Cortex of kidney (tissue), 1 donor: ENCODE measurements around the gene RGS7.

ENCODE experiments used
- DNase-seq: peaks from one replicate; lab custom pipeline; 2025; lab: John Stamatoyannopoulos, UW

The RGS7 gene

GRCh38 chr1:240831191-240831631 lies 525.8 kb downstream of the RGS7 start:
- no peak for DNase-seq

GRCh38 chr1:240829487-240829886 lies 527.5 kb downstream of the RGS7 start:
- no peak for DNase-seq

- no peak for DNase-seq
Observed at GRCh38 chr1:240827786-240828185, 529.2 kb downstream of the RGS7 start.

GRCh38 chr1:240824238-240824637 lies 532.8 kb downstream of the RGS7 start:
- DNase-seq, result no peak

- no peak for DNase-seq
Observed at GRCh38 chr1:240823357-240823756, 533.6 kb downstream of the RGS7 start.

GRCh38 chr1:240821925-240822324 lies 535.1 kb downstream of the RGS7 start:
- no peak for DNase-seq

GRCh38 chr1:240820816-240821215 lies 536.2 kb downstream of the RGS7 start:
- DNase-seq, result no peak

- no peak for DNase-seq
Observed at GRCh38 chr1:240816472-240816871, 540.5 kb downstream of the RGS7 start.

GRCh38 chr1:240813720-240814119 lies 543.3 kb downstream of the RGS7 start:
- no peak for DNase-seq

GRCh38 chr1:240811256-240811655 lies 545.7 kb downstream of the RGS7 start:
- no peak for DNase-seq

GRCh38 chr1:240808381-240808780 lies 548.6 kb downstream of the RGS7 start:
- DNase-seq, result no peak

GRCh38 chr1:240806200-240806745 lies 550.7 kb downstream of the RGS7 start:
- DNase-seq, result no peak

GRCh38 chr1:240804475-240804874 lies 552.5 kb downstream of the RGS7 start:
- no peak for DNase-seq

GRCh38 chr1:240803151-240803550 lies 553.9 kb downstream of the RGS7 start:
- no peak for DNase-seq

GRCh38 chr1:240802271-240802670 lies 554.7 kb downstream of the RGS7 start:
- no peak for DNase-seq

- DNase-seq, result no peak
Observed at GRCh38 chr1:240801442-240801841, 555.6 kb downstream of the RGS7 start.

- DNase-seq, result no peak
Observed at GRCh38 chr1:240800291-240800690, 556.7 kb downstream of the RGS7 start.

GRCh38 chr1:240797050-240797449 lies 560.0 kb downstream of the RGS7 start:
- no peak for DNase-seq

- DNase-seq, result no peak
Observed at GRCh38 chr1:240794046-240794843, 562.8 kb downstream of the RGS7 start.

- no peak for DNase-seq
Observed at GRCh38 chr1:240792915-240793529, 564.0 kb downstream of the RGS7 start.

- no peak for DNase-seq
Observed at GRCh38 chr1:240790856-240791255, 566.1 kb downstream of the RGS7 start.

GRCh38 chr1:240786880-240787279 lies 570.1 kb downstream of the RGS7 start:
- DNase-seq, result no peak

- no peak for DNase-seq
Observed at GRCh38 chr1:240784776-240785175, 572.2 kb downstream of the RGS7 start.
